Lower leg skin (tissue), 4 donors: Measurements from ENCODE around the gene ESRRB. TPM values are rescaled to one million over a fixed set of nuclear protein-coding genes. Genes with fewer than 3 reads are reported as not detected.

Experiments used
- DNase-seq, 2 donors: peaks; one replicate each; pipeline ENCODE4 v3.0.0-alpha.2; 2019; ENCODE audit warnings: low spot score in 2 of 2
- H3K4me3 ChIP-seq: fragments of 200-600 bp; sonication (generic); 2 replicates; pipeline ENCODE4 v1.5.1; 2017; ENCODE audit warnings: mild to moderate bottlenecking, low read depth; ENCODE audit not compliant: poor library complexity, severe bottlenecking
- POLR2A ChIP-seq, 2 donors: fragments of 450-650 bp; IDR thresholded peaks; one replicate each; pipeline ENCODE4 v1.6.1; 2016 to 2017; ENCODE audit warnings: antibody characterized with exemption in 2 of 2, mild to moderate bottlenecking in 1 of 2, moderate library complexity in 1 of 2
- WGBS, 2 donors: methylation state at CpG; one replicate each; pipeline ENCODE4 v1.1.5; 2018; 5-methylcytosine and 5-hydroxymethylcytosine counted together
- intact Hi-C: fragments of 100-400 bp; cut with DNase I; formaldehyde crosslinking; loops from one replicate; pipeline ENCODE4 v1.15.0; 2023; ENCODE audit warnings: low total_unique reads
- total RNA-seq, 4 donors: library from RNA; depleted of rRNA; stranded (reverse); fragments of >200 nt; gene quantifications; one replicate each; pipeline ENCODE4 v1.1.0, GENCODE V29; 2016
- TF ChIP-seq, protein P1 (sequence below), 3 donors: fragments of 450-650 bp; IDR thresholded peaks; one replicate each; pipeline ENCODE4 v1.5.1; 2016; ENCODE audit warnings: antibody characterized with exemption in 3 of 3, mild to moderate bottlenecking in 3 of 3, moderate library complexity in 2 of 3

The ESRRB gene
- total RNA-seq, 4 donors from 2014 or later, result 0.08 to 1.1 (median 0.19) TPM; not detected in 1

DNA sequence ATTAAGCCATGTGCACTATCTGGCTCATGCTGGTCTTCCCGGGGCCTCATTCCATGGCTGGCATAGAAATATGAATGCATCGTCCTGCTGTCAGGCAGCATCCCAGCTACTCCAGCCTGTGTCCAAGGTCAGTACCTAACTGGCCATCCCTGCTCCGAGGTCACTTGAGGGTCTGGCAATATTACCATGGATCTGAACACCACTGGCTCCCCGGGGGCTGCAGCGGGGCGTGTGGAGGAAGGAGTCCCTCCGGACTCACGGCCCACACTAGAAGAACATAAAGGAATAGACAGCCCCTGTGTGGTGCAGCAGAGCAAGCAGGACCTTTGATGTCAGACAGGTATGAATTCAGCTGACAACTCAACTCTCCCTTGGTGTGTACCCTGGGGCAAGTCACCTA is 19.2 kb downstream of the ESRRB start:
- TF ChIP-seq, protein P1, sequence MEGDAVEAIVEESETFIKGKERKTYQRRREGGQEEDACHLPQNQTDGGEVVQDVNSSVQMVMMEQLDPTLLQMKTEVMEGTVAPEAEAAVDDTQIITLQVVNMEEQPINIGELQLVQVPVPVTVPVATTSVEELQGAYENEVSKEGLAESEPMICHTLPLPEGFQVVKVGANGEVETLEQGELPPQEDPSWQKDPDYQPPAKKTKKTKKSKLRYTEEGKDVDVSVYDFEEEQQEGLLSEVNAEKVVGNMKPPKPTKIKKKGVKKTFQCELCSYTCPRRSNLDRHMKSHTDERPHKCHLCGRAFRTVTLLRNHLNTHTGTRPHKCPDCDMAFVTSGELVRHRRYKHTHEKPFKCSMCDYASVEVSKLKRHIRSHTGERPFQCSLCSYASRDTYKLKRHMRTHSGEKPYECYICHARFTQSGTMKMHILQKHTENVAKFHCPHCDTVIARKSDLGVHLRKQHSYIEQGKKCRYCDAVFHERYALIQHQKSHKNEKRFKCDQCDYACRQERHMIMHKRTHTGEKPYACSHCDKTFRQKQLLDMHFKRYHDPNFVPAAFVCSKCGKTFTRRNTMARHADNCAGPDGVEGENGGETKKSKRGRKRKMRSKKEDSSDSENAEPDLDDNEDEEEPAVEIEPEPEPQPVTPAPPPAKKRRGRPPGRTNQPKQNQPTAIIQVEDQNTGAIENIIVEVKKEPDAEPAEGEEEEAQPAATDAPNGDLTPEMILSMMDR (IDR thresholded peaks at IDR 0.05), result no peak
- TF ChIP-seq POLR2A (IDR thresholded peaks at IDR 0.05), result no peak
- 79 to 82% methylated on average over 8 of the region's 8 CpGs for WGBS, 2 donors
- intact Hi-C loops, result no loop called here
- no peak for DNase-seq
- no peak overlapping the region for H3K4me3 ChIP-seq

GRCh38 chr14:76396714-76397187 is 20.8 kb downstream of the ESRRB start:
- whole genome bisulfite sequencing, 2 donors, result 38 to 50% methylated on average over 19 of the region's 19 CpGs
- DNase-seq, result no peak
- intact Hi-C loops, result no loop called here
- TF ChIP-seq POLR2A (IDR thresholded peaks at IDR 0.05), result no peak
- TF ChIP-seq, protein P1 (IDR thresholded peaks at IDR 0.05), result no peak
- no peak overlapping the region for H3K4me3 ChIP-seq

GRCh38 chr14:76405627-76406026 is 29.7 kb downstream of the ESRRB start:
- no peak for TF ChIP-seq POLR2A (IDR thresholded peaks at IDR 0.05)
- TF ChIP-seq, protein P1 (IDR thresholded peaks at IDR 0.05), result no peak
- H3K4me3 ChIP-seq, result no peak overlapping the region
- WGBS, 2 donors, result 77 to 82% methylated on average over 7 of the region's 7 CpGs
- intact Hi-C loops, result no loop called here
- DNase-seq, result no peak

DNA sequence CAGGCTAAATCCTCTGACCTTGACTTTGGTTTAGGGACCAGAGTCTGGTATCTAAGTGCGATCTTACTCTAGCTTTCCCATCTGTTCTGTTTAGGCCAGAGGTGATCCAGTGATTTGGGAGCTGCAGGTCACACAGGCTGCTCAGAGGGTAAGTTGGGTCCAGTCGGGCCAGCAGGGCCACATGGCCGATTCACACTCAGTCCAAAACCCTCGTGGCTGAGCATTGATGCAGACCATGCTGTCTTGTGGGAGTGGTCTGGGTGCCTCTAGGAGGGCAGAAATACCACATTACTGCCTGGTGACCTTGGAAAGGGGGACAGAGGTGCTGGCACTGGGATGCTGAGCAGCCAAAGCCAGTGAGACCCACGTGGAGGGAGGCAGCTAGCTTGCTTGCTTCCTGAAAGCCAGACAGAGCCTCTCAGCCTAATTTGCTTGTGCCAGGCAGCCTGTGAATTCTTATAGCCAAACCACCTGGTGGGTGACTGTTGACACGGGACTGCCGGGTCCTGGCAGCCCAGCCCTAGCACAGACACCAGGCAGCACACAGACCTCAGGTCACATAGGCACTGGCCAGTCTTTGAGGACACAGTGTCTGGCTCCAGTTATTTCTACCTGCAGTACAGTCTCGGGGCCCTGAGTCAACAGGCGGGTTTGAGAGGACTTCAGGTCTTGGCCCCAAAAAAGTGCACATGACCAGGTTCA is 31.7 kb downstream of the ESRRB start:
- DNase-seq, result no peak
- no peak overlapping the region for H3K4me3 ChIP-seq
- TF ChIP-seq POLR2A (IDR thresholded peaks at IDR 0.05), result no peak
- TF ChIP-seq, protein P1 (IDR thresholded peaks at IDR 0.05), result no peak
- 73 to 87% methylated on average over 9 of the region's 9 CpGs for WGBS, 2 donors
- intact Hi-C loops, result no loop called here

DNA sequence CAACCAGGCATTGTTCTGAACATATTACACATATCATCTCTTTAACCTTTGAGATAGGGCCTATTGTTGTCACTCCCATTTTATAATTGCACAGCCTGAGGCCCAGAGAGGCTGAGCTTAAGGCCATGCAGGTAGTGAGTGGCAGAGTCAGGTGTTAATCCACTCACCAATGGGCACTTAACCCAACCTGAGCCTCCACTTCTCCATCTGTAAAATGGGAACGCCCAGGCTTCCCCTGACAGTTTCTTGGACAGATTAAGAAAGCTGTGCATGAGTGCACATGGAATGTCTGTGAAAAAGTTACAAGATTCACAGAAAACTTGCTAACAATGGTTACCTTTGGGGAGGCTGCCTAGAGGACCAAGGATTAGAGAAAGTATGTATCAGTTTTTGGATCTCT is 32.9 kb downstream of the ESRRB start:
- H3K4me3 ChIP-seq, result no peak overlapping the region
- TF ChIP-seq, protein P1 (IDR thresholded peaks at IDR 0.05), result no peak
- no peak for TF ChIP-seq POLR2A (IDR thresholded peaks at IDR 0.05)
- no peak for DNase-seq
- whole genome bisulfite sequencing, 2 donors, result 90 to 93% methylated on average over 1 of the region's 1 CpG
- intact Hi-C loops, result no loop called here

DNA sequence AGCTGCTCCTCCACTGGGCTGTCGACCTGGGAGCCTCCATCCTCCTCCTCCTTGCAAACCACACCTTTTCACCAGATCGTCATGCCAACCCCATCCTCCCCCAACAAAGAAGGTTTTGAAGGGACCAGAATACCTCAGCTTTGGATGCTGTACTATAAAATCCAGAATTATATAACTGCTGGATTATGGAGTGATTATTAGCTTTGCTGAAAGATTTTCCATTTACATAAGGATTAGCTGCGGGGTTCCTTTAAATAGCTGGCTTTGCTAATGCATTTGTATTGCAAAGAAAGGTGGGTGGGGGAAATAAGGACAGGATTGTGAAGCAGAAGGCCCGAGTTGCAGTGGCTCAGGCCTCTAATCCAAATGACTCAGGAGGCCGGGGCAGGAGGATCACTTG is 36.6 kb downstream of the ESRRB start:
- H3K4me3 ChIP-seq, result no peak overlapping the region
- 34% methylated on average over 5 of the region's 5 CpGs for whole genome bisulfite sequencing, 2 donors
- no peak for DNase-seq
- no peak for TF ChIP-seq POLR2A (IDR thresholded peaks at IDR 0.05)
- TF ChIP-seq, protein P1 (IDR thresholded peaks at IDR 0.05), result no peak
- intact Hi-C loops, result no loop called here
